GDM1 (cell line): ENCODE results near the gene FAM20C.
"Not testable (repeated sequence)": the region's sequence is repeated elsewhere in the genome, so short reads cannot be mapped to it uniquely, and the experiment has no call there.

Source experiments
- DNase-seq: peaks from one replicate; lab custom pipeline; 2025; lab: John Stamatoyannopoulos, UW

FAM20C gene

DNA sequence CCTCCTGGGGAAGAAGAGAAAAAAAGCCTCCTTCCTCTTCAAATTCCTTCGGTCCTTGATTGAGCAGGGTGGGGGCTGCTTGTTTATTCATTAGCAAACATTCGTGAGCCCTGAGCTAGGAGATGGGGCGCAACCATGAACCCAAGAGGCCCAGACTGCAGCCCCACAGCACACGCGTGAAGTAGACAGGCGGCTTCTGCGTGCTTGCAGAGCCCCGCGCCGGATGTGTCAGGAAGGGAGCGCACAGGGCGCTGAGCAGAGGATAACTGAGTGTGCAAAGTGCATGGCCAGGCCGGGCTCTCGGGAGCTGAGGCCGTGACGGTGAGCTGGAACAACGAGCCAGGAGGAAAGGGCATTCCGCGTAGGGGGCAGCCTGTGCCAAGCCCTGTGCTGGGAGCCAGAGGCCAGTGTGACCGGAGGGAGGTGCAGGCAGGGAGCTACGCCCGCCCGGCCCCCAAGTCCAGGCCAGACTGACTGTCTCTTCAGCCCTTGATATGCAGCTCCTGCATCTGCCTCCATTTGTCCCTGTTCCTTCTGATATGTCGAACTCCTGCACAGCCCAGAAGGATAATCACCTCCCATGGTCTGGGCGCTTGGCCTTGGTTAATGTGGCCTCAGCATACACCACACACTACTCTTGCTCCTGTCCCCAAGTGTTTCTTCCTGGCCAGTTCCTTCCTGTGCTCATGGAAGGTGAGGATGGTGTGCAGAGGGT lies 102.2 kb downstream of the FAM20C start:
- DNase-seq = no peak

DNA sequence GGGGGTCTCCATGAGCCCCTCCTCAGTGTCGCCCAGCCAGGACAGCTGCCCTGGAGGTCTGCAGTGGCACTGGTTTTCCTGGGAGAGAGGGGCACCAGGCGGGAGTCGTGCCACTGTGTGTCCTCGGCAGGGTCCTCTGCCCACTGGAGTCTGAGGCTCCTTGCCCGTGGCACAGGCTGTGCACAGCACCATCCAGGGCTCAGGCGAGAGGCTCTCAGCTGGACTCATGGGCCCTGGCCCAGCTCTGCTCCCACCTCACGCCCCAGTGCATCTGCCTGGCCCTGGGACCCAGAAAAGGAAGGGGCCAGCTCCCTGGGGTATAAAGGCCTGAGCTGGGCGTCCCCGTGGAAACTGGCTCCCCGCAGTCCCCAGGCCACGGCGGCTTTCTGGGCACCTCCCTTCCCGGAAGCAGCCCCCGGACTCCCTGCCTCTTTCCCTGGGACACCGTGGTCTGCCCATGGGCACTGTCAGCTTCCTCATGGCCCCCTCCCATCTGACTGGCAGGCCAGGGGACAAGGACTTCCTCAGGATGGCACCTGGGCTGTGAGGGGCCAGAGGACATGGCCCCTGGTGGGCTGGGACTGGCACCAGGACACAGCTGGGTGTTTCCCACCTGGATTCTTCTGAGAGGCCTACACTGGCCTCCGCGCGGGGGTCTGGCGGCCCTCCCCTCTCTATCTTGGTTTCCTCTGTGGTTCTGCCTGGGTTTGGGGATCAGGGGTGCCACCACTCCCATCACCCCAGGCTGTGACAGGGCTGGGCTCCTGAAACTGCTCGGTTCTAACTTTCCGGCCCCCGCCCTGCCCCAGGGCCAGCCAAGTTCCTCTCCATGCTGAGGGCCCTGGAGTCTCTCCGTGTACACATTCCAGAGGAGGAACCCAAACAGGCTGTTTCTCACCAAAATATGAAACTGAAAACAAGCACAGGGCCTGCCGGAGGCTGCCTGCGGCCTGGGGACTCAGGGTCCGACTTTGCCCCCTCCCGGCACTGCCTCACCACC lies 103.1 kb downstream of the FAM20C start:
- no peak for DNase-seq

DNA sequence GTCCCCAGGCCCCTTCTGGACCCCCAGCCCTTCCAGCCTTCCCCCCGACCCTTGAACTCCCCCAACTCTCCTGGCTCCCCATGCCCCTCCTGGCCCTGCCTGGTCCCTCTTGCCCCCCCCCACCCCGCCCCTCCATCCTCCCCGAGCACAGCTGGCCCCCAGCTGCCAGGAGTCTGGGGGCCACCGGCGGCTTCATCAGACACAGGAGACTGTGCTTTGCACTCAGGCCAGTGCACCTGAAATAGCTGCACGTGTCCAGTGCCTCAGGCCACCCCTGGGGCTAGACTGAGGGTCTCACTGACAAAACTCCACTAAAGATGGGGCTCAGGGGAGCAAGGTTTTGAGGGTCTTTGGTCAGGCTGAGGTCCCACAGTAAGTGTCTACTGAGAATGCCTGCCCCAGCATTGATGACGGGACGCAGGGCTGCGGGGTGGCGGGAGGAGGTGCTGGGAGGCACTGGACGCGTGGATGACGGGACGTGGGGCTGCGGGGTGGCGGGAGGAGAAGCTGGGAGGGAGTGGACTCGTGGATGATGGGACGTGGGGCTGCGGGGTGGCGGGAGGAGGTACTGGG lies 104.1 kb downstream of the FAM20C start:
- no peak for DNase-seq

DNA sequence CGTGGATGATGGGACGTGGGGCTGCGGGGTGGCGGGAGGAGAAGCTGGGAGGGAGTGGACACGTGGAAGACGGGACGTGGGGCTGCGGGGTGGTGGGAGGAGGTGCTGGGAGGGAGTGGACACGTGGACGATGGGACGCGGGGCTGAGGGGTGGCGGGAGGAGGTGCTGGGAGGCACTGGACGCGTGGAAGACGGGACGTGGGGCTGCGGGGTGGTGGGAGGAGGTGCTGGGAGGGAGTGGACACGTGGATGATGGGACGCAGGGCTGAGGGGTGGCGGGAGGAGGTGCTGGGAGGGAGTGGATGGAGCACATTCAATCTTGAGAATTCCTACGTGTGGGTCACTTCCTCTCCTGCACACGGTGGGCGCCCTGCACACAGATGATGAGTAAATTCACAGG lies 104.8 kb downstream of the FAM20C start:
- not testable (repeated sequence) for DNase-seq

DNA sequence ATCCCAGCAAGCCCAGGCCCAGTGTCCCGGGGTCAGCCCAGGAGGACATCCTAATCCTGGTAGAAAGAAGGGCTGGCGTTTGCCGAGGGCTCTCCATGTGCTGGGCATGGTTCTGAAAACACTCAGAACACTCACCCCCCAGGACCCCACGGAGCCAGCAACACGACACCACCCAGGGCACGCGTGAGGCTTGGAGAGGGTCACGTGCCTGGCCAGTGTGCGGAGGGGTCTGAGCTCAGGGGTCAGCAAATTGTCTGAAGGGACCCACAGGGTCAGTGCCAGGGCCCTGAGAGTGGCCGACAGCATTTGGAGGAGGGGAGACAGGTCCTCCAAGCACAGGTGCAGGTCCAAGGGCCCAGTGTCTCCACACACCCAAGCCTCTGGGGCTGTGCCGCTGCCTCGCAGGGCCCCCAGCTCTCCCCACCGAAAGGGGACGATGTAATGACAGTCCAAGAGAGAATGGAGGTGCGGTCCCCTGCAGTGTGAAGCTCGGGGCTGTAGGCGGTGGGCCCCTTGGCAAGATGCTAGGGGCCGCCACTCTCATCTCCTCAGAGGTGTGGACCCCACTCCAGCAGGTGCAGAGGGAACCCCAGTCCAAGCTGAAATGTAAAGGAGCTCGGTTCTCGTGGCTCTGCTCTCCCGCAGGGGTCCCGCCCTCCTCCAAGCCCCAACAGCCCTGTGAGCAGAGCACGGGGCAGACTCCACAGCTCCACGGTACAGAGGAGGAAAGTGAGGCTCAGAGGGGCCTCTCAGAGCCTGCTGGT lies 105.4 kb downstream of the FAM20C start:
- DNase-seq = no peak

DNA sequence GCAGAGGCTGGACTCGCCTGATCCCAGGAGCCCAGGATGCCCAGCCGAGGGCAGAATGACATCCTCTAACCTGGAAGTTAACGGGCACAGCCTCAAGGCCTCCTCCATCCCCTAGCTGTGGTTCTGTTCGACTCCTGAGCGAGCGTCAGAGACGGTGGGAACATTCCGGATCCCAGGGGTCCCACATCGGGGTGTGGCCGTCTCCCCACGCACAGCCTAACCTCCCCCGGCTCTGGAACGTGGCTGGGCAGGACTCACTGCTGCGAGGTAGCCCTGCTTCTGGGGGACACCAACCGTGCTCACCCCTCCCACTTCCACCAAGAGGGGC lies 106.0 kb downstream of the FAM20C start:
- DNase-seq = no peak

DNA sequence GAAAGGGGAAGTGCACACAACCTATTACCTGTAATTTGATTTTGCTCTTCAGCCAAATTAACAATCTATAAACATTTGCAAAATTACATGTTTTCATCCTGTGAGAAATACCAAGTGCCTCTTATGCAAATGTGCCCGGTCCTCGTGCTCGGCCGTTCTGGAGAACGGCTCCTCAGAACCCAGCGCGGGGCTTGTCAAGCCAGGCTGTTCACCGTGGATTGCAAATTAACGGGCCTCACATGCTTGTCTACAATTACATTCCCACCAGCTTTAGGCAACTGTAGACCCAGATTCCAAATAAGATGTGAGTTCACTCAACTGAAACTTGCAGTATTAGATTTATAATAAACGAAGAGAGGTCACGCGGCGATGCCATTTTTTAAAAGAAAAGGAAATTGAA lies 106.4 kb downstream of the FAM20C start:
- DNase-seq = no peak

DNA sequence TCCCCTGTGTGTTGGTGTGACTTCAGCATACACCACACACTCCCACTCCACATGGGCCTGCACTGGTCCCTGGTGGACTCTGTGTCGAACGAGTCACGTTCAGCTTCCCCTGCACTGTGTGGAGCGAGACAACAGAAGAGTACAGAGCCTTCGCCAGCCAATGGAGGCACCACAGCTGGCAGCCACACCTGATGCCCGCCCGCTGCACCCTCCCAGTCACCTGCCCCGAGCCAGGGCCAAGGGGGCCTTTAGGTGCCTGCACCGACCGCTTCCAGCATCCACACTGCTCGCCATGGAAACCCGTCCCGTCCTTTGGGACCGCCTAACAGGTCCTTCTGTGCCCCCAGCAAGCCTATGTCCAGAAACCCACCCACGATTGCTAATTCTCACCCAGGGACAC lies 106.8 kb downstream of the FAM20C start:
- no peak for DNase-seq

DNA sequence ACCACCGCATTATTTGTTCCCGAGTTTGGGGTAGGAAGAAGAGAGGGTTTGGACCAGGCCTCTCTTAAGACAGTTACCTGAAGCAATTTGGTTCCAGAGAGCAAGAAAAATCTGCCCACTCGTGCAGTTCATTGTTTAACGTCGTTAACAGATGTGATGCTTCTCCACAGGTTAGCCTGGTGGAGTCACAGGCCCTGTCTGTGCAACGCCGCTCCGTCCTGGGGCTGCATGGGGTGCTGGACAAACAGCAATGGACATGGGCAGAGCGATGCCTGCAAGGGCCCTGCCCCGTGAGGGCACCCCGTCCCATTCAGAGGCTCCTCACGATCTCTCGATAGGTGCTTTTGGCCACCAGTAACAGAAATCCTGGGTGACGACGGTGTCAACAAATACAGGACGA lies 107.3 kb downstream of the FAM20C start:
- DNase-seq = no peak

DNA sequence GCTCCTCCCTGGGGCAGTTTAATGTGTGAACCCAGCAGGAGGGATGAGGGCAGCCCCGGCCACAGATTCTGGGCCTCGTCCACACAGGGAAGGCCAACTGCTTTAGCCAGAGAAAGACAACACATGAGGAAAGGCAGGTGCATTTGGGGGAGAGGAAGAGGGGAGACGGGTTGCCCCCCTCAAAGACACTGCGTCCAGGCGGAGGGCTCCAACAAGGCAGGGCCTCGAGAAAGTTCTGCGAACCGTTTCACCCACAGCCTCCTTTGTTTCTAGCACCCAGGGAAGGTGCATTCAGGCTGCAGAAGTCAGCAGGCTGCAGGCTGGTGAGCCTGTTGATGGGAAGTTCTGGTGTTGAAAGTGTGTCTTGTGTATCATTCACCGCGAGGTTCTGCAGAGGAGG lies 107.7 kb downstream of the FAM20C start:
- DNase-seq = no peak

DNA sequence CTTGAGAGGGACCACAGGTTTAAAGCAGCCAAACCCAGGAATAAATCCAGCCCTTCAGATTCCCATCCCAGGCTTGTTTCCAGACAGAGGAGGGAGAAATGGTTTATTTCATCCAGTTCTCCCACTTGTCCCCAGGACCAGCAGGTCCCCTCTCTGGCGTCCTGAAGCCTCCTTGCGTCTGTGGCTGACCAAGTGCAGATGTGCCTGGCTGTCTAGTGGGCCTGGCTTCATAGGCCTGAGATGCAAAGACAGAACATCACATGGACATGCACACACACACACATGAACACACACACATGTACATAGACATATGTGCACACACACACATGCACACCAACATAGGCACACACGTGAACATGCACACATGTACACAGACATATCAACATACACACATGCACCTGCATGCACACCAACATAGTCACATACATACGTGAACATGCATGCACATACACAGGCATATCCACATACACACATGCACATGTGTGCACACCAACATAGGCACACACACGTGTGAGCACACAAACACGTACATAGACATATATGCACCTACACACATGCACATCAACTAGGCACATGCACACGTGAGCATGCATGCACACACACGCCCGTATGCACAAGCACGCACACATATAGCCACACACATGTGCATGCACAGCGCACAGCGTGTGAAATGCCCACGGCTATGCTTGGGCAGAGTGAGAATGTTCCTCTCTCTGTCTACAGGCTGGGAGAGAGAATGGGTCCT lies 108.3 kb downstream of the FAM20C start:
- no peak for DNase-seq

DNA sequence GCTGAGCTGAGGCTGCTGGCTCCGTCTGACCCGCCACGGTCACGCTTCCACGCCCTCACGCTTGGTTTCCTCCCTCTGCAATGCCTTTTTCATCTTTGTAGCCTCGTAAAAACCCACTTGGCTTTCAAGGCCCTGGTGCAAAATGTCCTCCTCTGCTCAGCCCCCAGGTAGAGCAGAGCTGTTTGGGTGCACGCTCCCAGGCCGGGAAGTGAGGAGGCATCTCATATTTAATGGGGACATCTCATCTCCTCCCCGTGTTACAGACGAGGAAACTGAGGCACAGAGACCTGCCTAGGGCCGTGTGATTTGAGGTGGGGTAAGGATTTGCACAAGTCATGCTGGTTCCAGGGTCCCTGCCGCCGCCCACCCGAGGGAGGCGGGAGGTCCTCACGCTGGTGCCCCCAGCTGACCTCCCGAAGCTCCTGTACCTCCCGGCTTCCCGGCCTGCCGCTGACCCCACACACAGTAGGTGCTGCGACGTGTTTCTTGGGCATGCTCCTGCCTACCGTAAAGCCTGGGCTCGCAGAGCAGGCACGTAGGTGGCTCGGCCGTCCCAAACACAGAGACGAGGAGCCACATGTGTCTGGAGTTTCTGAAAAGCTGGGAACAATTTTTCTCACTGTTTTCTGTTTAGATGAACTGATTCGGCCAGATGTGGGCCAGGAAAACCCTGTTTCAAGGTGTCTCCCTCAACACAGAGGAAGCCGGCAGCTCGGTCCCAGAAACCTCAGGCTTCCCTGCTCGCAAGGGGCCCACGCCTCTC lies 109.1 kb downstream of the FAM20C start:
- no peak for DNase-seq

DNA sequence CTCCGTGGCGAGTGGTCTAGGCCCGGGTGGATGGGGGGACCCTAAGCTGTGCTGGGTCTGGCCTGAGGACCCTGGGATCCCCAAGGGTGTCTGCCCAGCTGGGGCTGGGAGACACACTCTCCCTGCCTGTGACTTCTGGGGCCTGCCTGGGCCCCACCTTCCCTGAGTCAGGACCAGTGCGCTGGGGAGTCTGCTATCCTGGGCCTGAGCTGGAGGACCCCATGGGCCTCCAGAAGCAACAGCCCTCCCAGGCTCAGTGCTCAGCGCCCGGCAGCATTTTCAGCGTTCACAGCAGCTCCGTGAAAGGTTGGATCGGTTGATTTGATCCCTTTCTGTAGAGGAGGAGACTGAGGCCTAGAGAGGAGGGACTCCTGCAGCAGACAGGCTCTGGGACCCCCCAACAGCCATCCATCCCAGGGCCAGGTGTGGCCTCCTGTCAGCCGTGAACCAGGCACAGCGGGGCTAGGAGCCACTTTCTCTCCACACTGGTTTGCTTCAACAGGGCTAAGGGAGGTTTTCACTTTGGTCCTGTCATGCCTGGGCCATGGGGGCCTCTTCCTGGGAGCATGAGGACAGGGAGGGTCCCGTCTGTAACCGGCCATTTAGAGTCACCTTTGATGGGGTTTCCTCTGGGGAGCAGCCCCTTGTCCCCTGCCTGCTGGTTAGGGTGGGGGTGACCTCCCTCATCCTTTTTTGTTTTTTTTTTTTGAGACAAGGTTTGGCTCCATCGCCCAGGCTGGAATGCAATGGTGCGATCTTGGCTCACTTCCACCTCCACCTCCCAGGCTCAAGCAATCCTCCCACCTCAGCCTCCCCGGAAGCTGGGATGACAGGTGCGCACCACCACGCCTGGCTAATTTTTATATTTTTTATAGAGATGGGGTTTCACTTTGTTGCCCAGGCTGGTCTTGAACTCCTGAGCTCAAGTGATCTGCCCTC lies 110.0 kb downstream of the FAM20C start:
- no peak for DNase-seq

DNA sequence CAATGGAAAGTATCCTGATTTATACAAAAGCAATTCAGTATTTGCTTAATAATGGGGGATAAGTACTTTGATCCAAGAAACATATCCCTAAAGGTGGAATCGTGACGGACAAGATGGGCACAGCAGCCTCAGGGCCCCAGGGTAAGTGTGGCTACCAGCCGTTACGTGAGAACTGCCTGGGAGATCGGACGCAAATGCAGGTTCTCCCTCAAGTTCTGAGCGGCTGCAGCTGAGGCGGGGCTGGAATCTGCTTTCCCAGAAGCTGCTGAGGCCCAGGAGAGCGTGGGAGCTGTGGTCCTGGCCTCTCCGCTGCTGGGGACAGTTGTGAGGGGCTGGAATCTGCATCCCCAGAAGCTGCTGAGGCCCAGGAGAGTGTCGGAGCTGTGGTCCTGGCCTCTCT lies 111.1 kb downstream of the FAM20C start:
- DNase-seq = no peak

DNA sequence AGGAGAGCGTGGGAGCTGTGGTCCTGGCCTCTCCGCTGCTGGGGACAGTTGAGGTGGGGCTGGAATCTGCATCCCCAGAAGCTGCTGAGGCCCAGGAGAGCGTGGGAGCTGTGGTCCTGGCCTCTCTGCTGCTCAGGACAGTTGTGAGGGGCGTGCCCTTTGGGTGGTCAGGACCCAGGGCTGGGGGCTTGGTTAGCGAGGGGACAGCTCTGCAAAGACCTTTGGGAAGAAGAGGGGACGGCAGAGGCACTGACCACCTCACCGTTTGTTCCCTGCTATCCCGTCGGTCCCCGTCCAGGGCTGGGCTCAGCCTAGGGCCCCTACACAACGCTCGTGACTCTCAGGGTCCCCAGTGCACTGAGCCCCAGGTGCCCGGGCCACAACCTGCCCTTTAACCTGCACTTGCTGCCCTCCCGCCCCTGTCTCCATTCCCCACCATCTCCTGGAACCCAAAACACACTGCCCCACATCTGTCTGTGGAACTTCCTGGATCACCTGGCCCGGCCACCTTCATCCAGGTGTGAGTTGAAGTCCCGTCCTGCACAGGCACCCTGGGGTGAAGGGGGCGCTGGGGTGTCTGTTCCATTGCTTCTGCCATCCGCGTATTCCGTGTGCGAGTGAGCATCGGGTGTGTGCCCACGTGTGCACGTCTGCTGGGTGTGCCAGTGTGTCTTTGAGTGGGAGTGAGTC lies 111.7 kb downstream of the FAM20C start:
- DNase-seq = no peak

DNA sequence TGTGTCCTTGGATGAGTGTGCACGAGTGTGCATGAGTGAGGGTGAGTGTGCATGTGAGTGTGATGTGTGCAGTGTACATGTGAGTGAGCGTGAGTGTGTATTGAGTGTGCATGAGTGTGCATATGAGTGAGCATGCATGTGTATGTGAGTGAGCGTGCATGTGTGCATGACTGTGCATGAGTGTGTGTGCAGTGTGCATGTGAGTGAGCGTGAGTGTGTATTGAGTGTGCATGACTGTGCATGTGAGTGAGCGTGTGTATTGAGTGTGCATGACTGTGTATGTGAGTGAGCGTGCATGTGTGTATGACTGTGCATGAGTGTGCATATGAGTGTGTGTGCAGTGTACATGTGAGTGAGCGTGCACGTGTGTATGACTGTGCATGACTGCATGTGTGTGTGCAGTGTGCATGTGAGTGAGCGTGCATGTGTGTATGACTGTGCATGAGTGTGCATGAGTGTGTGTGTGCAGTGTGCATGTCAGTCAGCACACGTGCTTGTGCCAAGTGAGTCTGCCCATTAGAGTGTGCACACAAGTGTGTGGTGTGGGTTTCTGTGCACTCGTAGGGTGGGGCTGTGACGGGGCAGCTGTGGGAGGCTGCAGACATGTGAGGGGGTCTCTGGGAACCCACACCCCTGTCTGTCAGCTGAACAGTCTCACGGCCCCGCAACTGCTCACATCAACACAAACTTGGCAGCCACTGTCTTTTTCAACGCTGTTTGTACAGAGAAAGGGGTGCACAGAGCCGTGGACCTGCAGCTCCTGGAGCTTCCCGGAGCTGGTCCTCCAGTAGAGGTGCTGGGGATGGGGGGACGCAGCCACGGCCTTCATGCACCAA lies 112.4 kb downstream of the FAM20C start:
- no peak for DNase-seq

DNA sequence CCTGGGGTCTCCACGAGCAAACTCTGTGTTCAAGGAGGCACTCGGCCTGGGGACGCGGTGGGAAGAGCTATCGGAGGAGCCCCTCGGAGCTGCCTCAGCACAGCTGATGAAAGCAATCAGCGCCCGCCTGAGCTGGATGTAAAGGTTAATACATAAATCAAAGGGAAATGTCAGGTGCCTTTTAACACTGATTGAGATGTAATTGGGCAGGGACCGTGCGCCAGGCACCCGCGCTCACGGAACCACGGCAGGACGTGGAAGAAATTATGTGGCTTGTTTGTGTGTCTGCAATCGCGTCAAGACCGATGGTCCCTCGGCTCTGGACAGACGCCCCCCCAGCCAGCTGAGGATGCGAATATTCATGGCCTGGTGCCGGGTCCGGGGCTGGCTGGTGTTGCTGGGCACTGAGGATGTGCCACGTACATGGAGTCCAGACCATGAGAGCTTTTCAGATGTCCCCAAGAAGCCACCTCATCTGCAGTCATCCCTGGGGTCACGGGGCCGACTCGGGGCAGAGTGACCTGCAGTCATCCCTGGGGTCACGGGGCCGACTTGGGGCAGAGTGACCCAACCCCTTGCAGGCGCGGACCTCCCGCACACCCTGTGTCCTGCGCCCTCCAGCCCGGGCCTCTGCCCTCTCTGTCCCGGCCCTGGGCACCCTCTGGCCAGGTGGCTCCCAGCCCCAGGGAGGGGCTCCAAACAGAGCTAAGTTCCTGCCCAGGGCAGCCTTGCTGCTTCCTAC lies 113.2 kb downstream of the FAM20C start:
- no peak for DNase-seq
